ENCODE data around the gene RANBP6.

RANBP6 gene

DNA sequence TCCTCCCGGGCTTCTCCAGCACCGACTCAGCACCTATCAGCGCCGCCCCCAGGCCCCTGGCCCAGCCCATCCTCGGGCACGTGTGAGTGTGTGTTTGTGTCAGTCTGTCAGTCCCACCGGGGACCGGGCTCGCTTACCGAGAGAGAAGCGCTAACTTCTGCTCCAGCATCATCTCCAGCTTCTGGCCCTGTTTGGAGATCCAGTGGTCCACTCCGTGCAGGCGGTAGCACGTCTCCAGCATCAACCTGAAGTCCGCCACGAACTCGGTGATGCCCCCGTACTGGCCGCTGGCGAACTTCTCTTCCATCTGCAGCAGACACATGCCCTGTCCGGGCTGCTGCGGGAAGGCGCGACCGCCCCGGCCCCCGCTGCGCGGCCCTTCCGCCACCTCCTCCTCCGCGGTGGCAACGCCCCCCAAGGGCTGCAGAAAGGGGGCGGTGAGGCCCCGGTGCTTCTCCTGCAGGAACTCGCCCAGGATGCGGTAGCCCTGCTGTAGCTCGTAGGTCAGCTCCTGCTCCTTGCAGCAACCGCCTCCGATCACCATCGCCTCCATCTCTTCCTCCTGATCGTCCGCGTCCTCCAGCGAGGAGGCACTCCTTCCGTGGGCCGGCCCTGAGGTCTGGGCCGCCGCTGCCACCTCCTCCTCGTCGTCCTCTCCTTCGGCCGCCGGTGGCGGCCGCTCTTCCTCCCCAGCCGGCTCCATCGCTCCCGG is 8.2 kb downstream of the RANBP6 start:
- DNase-seq (ENCODE audit: low spot score): peak; percentile 8

DNA sequence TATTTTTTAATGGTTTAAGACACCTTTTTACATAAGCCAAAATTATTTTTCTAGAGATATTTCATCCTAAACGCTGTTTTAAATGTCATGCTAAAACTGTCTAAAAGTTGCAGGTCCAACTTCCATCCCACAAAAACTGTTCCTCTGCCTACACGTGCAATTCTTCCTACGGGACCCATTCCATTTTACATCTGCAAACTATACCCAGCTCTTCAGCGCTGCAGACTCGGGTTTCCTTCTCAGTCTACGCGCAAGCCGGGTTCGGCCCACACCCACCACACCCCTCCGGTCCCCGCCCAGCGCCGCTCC is 8.7 kb downstream of the RANBP6 start:
- peak; percentile 66 for DNase-seq (ENCODE audit: low spot score)

DNA sequence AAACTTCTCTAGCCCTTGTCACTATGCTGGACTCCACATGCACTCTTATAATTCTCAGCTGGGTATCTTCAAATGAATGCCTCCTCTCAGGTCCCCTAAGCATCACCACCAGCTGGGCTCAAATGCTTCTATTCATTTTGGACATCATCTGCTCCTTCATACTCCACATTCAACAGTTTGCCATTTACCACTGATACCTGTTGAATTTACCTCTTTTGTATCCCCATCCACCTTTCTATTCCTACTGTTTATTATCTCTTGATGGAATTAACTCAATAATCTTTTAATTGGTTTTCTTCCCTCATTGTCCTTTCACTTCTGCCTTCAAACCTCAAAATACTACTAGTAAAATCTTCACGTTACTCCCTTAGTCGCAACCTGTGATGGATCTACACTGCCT is 14.5 kb downstream of the RANBP6 start:
- DNase-seq (ENCODE audit: low spot score): no peak

DNA sequence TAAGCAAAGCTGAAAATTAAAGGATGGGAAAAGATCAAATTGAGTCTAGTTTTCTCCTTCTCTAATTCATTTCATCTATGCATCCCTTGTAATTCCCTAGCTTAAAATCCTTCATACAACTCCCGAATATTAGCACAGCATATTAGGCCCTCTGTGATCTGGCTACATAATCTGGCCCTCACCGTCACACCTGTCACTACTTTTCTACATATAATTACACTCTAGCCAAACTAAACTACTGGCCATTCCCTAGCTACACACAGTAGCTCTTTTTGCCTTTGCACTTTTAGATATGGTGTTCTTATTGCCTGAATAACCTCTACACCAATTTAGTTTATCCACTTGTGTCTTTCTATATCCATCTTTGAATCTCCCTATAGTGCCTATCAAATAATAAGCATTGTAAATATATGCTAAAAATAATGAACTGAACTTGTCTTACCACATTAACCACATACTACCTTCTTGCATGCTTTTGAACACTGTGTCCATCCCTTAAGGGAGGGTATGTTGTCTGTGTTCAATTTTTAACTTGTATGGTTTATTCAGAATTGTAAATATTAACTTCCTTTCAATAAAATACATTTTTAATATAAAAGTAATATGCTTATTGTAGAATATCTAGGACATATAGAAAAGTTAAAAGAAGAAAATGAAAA is 15.9 kb downstream of the RANBP6 start:
- no peak for DNase-seq (ENCODE audit: low spot score)

DNA sequence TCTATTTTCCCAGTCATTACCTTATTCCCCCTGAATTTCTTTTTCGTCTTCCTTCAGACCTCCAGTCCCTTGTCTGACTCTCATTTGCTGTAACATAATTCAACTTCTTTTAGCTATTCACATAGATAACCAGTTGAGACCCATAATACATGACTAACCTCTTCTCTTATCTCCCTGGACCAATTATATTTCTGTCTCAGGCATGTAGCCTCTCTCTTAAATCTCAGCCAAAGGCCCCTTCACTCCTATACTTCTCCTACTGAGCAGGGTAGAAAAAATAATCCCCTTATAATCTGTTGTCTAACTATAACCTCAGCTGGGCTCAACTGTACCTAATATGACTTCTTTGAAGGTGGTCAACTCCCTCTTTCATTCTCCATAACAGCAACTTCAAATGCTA is 20.9 kb downstream of the RANBP6 start:
- DNase-seq (ENCODE audit: low spot score): no peak

DNA sequence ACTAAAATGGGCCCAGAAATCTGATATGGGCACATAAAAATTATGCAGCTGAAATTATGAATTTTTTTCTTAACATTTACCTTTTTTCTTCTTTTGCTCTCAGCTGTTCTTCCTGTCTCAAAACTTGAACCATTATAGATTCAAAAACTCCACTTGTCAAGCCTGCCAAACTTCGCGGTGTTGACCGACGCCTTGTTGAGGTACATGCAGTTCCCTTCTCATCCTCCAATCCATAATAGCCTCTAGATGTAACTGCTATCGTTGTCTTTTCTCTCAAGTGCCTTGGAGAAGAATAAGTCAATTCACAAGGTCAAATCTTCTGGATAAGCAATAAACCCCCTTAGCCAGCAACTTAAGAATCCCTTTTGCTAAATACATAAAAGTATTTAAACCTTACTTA is 27.2 kb downstream of the RANBP6 start:
- no peak for DNase-seq (ENCODE audit: low spot score)

DNA sequence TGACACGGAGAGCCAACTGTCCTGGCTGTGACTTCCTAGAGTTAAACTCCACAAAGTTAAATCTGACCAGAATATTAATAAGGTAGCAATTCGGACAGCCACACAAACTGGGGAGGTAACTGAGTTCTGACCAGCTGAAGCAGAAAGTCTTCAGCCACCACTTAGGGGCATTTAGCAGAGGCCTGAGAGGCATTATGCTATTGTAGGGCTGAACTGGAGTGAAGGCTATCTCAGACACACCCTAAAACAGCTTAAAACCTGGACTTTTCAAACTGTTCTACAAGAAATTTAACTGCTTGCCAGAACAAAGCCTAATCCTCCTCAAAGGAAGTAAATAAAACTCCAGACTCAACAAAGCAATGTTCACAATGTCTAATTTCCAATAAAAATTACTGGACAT is 32.4 kb downstream of the RANBP6 start:
- DNase-seq (ENCODE audit: low spot score): no peak

DNA sequence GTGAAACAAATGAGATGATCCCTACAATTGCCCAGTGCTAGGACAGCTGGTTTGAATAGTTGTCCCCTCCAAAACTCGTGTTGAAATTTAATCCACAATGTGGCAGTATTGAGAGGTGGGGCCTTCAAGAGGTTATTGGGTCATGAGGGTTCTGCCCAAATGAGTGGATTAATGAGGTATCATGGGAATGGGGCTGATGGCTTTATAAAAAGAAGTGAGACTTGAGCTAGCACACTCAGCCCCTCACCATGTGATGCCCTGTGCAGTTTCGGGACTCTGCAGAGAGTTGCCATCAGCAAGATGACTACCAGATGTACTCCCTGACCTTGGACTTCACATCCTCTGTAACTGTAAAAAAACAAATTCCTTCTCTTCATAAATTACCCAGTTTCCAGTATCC is 33.1 kb downstream of the RANBP6 start:
- no peak for DNase-seq (ENCODE audit: low spot score)

DNA sequence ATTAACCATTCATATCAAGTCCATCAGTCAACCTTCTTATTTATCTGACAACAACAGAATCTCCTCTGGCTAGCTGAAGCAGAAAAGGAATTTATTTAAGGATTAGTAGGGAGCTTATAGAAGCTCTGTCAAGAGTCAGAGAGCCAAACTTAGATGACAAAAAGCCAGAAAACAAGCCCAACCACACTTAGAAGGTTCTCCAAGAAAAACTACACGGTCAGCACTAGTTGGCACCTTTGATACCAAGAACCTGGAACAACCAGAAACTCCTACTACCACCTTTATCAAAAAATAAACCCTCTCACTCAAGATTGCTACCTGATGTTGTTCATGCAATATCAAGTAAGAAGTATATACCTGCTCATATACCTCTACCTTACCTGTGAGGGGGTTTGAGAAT is 36.9 kb downstream of the RANBP6 start:
- DNase-seq (ENCODE audit: low spot score): no peak

DNA sequence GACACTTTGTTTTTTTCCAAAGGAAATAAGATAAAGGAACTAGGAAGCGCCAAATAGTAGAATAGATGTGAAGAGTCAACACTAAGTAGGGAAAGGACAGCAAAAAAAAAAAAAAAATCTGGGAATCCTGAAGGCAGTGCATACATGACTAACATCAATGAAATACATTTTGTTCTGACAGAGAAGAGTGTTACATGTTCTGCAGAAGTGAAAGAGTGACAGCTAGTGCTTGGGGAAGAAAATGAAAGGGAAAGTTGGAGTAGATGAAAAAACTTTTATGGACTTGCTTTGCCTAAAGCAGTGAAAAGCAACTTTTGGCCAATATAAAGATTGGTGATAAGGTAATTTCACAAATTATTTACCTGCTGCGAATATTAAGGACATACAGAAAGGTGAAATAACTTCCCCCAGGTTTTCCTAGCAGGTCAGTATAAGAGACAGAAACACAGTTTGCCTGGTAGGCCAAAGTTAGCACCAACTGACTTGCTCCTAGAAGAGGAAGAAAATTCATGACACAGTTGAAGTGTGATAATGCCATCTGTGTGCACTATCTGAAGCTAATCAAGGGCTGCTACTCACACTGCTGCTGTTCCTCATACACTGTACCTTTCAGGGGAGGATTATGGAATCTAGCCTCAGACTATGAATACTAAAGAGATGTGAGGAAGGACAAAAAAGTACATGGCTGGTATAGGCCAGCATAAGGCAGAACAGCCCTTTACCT is 38.6 kb downstream of the RANBP6 start:
- no peak for DNase-seq (ENCODE audit: low spot score)

DNA sequence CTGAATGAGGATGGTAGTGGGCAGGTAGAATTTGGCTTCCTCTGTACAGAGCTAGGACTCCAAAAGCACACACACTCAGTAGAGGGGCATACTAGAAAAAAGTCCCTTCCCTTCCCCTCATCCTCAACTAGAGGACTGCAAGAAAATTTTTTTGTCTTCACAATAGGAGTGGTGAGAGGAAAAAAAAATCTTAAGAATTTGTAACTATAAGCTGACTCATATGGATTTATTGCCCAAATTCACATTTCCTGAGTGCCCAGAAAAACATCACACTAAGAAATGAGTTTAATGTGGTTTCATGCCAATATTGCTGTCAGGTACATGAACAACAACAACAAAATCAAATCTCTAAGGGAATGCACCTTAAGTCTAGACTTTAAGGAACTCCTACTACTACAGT is 43.7 kb downstream of the RANBP6 start:
- peak; percentile 12 for DNase-seq (ENCODE audit: low spot score)

All from AG08395 (cell line).